CD4-positive, alpha-beta T cell treated with Interferon gamma for 1 hour (primary cell): ENCODE results near the gene NRARP.
A peak's percentile ranks its signal among the peaks of the same experiment; 100 is the strongest.
"Not testable (repeated sequence)": the region's sequence is repeated elsewhere in the genome, so short reads cannot be mapped to it uniquely, and the experiment has no call there.

Experiments
- DNase-seq: peaks from one replicate; pipeline ENCODE4 v3.0.0-alpha.2; 2020

The NRARP gene, protein sequence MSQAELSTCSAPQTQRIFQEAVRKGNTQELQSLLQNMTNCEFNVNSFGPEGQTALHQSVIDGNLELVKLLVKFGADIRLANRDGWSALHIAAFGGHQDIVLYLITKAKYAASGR

DNA sequence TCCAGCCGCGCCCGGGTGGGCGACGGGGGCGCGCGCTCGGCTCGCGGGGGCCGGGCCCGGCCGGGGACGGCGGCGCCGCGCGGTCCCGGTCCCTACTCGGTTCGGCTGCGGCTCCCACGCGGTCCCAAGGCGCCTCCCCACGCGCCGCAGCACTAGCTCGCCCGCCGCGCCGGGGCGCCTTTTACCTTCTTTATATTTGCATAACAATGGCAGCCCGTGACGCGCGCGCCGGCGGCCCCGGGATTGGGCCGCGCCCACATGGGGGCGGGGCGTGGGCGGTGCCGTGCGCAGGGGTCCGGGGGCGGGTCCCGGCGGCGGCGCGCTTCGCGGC is at the start of gene NRARP:
TSS of gene NRARP (minus strand) at position 154 of the 331 bp plus-strand sequence. CDS start 343 bp downstream, outside the sequence.
- DNase-seq, result peak; percentile 87

DNA sequence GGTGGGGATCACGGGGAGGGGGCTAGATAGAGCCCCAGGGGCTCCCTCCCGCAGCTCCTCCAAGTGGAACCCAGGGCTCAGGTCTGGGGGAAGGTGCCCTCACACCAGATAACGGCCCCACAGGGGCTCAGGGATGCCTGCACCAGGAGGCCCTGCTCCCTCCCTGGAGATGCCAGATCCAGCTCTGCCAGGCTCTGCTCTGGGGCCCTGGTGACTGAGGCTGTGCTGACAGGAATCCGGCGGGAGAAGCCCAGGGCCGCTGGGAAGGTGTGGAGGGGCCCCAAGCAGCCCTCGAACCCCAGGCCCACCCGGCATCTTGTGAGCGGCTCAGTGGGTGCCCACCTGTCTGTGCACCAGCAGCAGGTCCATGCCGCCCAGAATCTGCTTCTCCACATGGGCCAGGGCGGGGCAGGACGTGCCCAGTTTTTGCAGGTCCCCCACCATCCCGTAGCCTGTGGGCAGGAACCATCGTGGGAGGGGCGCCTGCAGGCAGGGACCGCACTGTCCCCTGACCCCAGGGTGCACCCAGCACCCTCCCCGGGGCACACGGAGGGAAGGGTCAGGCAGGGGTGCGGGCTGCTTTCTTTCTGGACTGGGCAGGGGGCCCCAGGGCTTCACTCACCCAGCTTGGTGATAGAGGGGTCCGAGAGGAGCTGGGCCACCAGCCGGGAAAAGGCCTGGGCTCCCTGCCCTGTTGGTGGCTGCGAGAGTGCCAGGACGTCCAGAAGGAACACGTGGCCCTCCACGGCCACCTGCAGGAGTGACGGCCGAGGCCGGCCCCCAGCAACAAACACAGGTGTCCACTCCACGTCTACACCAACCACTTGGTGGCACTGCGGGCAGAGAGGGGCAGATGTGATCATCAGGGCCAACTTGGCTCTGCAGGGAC is 48.9 kb upstream of the NRARP start:
- no peak for DNase-seq

DNA sequence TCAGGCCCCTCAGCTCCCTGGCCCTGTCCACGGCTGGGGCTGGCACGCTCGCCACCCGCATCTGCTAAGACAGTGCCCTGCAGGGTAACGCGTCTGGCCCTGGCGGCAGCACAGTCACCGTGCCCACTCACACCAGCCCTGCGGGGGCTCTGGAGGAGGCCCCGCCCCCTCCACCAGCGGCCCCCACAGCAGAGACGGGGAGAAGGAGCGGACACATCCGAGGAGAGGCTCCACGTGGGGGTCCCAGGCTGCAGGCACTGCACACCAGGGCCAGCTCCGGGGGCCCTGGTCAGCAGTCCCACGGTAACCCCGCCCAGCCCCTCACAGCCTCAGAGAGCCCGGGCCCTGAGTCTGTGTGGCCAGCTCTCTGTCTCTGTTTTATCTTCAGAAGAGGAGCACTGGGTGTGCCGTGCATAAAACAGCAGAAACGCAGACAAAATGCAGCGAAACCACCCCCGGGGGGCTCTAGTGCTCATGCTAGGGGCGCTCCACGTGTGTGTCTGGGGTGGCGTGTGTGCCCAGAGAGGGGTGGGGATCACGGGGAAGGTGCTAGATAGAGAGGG is 47.5 kb upstream of the NRARP start:
- no peak for DNase-seq

DNA sequence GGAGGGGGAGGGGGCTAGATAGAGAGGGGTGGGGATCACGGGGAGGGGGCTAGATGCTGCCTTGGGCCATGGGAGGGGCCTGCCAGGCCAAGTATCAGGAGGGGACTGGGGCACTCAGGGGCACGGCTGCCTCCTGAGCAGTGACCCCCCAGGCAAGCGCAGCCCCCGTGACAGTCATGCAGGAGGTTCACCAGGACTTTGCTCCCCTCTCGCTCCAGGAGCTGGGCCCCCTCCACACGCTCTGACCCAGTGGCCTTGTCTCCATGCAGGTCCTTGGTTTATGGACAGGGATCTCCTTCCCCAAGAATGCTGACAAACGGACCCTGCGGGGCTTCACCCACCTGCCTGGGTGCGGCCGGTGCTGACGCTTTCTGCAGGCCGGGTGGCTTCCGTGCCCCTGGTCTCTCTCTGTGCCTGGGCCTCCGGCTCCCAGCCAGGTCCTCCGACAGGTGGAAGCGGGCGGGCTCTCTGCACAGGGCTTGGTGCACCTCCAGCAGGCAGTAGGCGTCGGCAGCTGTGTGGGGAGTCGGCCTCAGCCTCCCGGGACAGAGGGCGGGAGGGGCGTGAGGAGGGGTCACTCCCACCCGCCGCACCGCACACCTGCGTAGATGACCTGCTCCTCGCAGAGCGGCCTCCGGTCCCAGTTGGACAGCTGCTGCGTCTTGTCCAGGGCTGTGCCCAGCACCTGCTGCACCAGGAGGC is 46.8 kb upstream of the NRARP start:
- DNase-seq, result no peak

DNA sequence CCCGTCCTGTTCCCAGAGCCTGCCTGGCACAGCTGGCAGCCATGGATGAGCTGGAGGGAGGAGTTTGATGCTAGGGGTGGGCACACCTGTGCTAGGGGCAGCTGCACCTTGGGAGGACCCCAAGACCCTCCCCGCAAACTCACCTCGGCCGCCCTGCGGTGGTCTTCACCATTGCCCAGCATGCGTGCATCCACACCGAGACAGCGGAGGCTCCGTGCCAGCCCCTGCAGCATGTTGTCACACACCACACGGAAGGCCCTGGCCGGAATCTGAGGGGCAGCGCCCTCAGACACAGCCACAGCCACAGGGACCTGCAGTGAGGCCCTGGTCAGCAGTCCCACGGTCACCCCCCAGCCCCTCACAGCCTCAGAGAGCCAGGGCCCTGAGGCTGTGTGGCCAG is 45.9 kb upstream of the NRARP start:
- DNase-seq, result no peak

DNA sequence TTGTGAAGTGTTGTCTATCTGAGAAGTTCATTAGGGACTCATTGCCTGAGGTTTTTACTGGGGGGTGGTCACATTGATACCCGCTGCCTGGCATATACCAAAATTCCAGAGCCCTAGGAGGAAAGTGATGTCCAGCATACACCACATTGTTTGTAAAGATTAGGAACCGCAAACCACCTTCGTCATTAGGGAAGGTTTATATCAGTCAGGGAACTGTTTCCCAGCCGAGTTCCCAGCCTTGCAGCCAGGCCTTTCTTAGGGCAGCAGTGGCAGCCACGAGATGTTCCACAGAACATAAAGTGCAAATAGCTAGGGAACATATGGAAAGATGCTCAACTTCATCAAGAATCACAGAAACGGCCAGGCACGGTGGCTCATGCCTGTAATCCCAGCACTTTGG is 40.4 kb upstream of the NRARP start:
- DNase-seq, result no peak

DNA sequence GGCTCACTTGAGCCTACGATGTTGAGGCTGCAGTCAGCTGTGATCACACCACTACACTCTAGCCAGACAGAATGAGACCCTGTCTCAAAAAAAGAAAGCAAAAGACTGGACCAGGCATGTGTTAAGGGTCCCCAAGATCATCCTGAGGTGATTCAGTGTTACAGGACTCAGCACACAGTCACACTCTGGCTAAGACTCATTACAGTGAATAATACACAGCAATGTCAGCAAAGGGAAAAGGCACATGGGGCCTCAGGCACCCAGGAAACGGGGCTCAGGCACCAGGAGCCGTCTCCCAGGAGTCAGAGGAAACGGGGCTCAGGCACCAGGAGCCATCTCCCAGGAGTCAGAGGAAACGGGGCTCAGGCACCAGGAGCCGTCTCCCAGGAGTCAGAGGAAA is 39.2 kb upstream of the NRARP start:
- no peak for DNase-seq

DNA sequence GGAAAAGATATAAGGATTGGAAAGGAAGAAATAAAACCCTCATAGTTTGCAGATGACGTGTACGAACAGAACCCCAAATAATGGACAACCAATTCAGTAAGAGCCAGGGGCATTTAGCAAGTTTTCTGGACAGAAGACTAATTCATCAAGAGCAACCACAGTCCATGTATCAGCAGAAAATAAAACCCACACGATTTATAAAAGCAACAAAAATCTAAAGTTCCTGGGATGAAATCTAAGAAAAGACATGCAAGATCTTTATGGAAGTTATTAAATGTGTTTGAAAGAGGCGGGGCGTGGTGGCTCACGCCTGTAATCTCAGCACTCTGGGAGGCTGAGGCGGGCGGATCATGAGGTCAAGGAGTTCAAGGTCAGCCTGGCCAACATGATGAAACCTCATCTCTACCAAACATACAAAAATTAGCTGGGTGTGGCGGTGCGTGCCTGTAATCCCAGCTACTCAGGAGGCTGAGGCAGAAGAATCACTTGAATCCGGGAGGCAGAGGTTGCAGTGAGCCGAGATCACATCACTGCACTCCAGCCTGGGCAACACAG is 37.9 kb upstream of the NRARP start:
- not testable (repeated sequence) for DNase-seq

DNA sequence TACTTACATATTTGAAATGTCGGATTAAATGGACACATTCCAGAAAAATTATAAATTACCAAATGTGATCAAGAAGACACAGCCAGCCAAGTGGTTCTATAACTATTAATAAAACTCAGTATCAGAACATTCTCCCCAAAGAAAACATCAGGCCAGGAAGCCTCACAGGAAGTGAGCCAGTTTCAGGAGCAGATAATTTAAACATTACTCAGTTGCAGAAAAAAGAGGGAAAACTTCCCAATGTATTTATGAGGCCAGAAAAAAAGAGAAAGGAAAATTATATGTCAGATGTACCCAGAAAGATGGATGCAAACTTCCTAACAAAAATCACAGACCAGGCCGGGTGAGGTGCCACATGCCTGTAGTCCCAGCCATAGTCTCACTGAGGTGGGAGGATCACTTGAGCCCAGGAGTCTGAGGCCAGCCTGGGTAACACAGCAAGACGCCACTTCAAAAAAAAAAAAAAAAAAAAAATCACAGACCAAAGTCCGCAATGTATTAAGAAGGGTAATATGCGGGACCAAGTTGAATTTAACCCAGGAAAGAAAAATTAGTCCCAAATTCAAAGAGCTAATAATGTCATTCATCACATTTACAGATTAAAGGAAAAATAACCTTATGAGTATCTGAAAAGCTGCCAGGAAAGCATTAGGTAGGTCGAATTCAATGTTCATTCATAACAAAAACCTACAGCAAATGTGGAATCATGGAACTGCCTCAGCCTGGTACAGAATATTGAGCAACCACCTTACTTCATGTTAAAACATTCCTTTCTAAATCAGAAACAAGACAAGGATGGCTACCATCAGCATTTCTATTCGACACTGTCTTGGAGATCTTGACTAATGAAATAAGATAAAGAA is 37.2 kb upstream of the NRARP start:
- DNase-seq, result no peak

DNA sequence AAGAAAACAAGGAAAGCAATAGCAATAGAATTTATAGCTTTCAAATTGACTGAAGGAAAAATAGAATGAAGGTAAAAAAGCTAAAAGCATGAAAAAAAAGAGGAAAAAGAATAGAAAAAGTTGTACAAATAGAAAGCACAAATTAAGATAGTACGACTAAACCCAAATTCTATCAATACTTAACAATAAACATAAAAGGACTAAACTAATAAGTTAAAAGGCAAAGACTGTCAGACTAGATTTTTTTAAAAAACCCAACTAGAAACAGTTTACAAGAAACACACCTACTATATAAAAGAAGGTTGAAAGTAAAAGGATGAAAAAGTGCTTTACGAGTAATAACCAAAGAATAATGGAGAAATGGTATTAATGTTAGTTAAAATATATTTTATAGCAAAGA is 34.7 kb upstream of the NRARP start:
- no peak for DNase-seq

DNA sequence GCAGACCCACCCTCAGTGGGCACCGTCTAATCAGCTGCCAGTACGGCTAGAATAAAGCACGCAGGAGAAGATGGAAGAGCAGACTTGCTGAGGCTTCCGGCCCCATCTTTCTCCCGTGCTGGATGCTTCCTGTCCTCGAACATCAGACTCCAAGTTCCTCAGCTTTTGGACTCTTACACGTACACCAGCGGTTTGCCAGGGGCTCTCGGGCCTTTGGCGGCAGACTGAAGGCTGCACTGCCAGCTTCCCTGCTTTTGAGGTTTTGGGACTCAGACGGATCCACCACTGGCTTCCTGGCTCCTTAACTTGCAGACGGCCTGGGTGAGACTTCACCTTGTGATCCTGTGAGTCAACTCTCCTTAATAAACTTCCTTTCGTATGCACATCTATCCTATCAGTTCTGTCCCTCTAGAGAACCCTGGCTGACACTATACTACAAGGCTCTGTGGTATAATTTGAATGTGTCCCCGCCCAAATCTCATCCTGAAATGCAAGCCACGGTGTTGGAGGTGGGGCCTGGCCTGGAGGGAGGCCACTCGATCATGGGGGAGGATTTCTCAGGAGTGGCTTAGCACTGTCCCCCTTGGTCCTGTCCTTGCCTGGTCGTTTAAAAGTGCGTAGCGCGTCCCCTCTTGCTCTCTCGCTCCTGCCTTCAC is 31.1 kb upstream of the NRARP start:
- no peak for DNase-seq

DNA sequence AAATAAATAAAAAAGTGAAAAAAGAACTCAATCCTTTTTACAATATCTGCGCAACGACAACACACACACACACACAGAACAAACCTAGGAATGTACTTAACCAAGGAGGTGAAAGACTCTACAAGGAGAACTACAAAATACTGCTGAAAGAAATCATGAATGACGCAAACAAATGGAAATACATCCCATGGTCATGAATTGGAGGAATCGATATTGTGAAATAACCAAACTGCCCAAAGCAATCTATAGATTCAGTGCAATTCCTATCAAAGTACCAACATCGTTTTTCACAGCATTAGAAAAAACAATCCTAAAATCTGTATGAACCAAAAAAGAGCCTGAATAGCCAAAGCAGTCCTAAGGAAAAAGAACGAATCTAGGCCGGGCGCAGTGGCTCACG is 29.9 kb upstream of the NRARP start:
- DNase-seq, result no peak

DNA sequence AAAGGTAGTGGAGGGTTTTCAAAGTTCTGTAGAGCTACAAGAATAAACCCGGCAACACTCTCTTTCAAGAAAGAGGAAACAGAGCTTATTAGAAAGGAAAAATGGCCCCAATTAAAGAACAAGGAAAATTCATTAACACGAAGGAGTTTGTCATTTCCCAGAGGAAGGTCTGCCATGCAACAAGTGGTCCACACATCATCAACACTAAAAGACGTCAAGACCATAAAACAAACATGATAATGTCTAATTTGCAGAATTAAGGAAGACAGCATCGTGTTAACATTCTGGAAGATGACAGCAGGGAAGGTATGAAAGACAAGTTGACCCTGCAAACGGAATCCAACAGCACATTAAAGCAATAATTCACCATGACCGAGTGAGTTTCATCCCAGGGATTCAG is 28.6 kb upstream of the NRARP start:
- DNase-seq, result no peak

DNA sequence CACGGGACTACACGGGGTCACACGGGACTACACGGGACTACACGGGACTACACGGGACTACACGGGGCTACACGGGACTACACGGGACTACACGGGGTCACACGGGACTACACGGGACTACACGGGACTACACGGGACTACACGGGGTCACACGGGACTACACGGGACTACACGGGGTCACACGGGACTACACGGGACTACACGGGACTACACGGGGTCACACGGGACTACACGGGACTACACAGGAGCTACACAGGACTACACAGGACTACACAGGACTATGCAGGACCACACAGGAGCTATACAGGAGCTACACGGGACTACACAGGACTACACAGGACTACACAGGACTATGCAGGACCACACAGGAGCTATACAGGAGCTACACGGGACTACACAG is 27.5 kb upstream of the NRARP start:
- not testable (repeated sequence) for DNase-seq

DNA sequence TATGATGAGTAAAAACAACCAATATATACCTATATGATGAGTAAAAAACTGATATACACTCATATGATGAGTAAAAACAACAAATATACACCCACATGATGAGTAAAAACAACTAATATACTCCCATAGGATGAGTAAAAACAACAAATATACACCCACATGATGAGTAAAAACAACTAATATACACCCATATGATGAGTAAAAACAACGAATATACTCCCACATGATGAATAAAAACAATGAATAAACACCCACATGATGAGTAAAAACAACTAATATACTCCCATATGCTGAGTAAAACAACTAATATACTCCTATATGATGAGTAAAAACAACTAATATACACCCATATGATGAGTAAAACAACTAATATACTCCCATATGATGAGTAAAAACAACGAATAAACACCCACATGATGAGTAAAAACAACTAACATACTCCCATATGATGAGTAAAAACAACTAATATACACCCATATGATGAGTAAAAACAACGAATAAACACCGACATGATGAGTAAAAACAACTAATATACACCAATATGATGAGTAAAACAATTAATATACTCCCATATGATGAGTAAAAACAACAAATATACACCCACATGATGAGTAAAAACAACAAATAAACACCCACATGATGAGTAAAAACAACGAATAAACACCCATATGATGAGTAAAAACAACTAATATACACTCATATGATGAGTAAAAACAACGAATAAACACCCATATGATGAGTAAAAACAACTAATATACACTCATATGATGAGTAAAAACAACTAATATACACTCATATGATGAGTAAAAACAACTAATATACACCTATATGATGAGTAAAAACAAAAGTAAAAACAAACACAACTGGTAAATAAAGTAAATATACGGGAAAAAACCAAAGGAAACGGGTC is 25.8 kb upstream of the NRARP start:
- DNase-seq, result not testable (repeated sequence)

DNA sequence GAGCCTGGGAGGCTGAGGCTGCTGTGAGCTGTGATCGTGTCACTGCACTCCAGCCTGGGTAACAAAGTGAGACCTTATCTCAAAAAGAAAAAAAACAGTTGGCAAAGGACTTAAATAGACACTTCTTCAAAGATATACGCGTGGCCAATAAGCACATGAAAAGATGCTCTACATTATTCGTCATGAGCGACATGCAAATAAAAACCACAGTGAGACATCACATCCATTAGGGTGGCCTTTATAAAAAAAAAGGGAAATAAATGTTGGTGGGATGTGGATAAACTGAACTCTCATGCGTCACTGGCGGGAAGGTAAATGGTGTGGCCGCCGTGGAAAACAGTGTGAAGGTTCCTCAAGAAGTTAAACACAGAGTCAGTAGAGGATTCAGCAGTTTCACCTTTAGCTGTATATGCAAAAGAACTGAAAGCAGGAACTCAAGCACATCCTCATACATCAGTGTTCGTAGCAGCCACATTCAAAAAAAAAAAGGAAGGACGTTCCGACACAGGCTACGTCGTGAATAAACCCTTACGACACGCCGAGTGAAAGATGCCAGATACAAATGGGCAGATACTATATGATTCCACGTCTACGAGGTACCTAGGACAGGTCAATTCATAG is 24.5 kb upstream of the NRARP start:
- peak; percentile 76 for DNase-seq

DNA sequence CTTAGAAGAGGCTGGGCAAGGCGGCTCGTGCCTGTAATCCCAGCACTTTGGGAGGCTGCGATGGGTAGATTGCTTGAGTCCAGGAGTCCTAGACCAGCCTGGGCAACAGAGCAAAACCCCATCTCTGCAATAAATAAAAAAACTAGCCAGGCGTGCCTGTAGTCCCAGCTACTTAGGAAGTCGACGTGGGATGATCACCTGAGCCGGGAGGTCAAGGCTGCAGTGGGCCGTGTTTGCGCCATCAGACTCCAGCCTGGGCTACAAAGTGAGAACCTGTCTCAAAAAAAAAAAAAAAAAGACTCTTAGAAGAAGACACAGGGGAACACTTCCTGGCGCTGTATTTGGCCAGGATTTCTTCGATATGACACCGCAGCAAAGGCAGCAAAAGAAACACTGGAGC is 23.7 kb upstream of the NRARP start:
- no peak for DNase-seq

DNA sequence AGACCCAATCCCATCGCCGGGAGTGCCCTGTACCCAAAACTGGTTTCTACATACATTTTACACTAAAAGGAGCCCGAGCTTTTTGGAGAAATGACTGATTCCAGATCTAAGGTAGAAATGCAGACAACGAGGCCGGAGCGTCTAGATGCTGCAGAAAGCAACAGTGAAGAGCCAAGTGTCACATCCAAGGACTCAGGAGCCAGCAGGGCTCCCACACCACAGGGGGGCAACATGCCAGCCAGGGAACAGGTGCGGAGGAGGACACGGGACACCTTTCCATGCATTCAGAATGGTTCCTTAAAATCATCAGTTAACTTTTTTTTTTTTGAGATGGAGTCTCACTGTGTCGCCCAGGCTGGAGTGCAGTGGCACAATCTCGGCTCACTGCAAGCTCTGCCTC is 23.1 kb upstream of the NRARP start:
- no peak for DNase-seq

DNA sequence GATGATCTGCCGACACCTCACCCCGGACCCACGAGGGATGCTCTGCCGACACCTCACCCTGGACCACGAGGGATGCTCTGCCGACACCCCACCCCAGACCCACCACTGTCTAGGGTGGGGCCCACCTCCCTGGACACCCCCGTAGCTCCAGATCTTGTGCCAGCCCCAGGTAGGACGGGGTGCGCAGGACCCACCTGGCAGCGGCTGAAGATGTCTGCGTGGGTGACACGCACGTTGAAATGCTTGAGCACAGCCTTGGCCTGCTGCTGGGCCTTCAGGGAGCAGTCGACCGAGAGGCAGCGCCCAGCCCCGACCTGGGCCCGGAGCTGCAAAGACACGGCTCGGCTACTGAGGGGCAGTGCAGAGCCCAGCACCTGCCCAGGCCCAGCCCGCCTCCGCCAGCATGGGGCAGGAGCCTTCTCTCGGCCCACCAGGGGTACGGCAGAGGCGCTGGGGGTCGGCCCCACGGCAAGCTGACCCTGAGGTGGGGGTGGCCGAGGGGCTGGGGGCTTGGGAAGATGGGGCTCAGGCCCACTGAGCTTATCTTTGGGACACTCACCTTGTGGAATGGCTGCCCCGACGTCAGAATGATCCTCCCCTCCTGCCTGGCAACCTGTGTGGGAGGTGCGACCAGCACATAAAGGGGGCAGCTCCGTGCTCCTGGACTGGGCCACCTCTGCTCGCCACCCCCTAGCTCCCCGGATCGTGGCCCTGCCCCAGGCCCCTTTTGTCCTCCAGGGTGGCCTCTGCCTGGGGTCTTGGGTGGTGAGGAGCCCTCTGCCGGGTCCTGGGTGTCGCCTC is 21.7 kb upstream of the NRARP start:
- DNase-seq, result no peak
